BLaER1 treated with 17β-estradiol and CSF1 and Interleukin-3, amounts not matched to agents 10 nM and 100 nM (cell line): ENCODE results near the gene BRAT1.
A peak's percentile ranks its signal among the peaks of the same experiment; 100 is the strongest.

Experiments
- H3K27ac ChIP-seq, 11 experiments: shearing (Covaris generic); formaldehyde crosslinking; 2 replicates each; pipeline ENCODE4 v1.8.1; 2022
- H3K27me3 ChIP-seq, 11 experiments: shearing (Covaris generic); formaldehyde crosslinking; 2 replicates each; pipeline ENCODE4 v1.8.1; 2022
- H3K36me3 ChIP-seq, 11 experiments: shearing (Covaris generic); formaldehyde crosslinking; 2 replicates each; pipeline ENCODE4 v1.8.1; 2022
- H3K4me1 ChIP-seq, 10 experiments: shearing (Covaris generic); formaldehyde crosslinking; 2 replicates each; pipeline ENCODE4 v1.8.1; 2022
- H3K4me2 ChIP-seq, 11 experiments: shearing (Covaris generic); formaldehyde crosslinking; 2 replicates each; pipeline ENCODE4 v1.8.1; 2022
- H3K4me3 ChIP-seq, 10 experiments: shearing (Covaris generic); formaldehyde crosslinking; 2 replicates each; pipeline ENCODE4 v1.8.1; 2022
- H3K9ac ChIP-seq, 11 experiments: shearing (Covaris generic); formaldehyde crosslinking; 2 replicates each; pipeline ENCODE4 v1.8.1; 2022
- H3K9me3 ChIP-seq, 11 experiments: shearing (Covaris generic); formaldehyde crosslinking; replicated peaks in 1 of 11; 2 replicates each; pipeline ENCODE4 v1.8.1; 2022
- H4K20me1 ChIP-seq, 11 experiments: shearing (Covaris generic); formaldehyde crosslinking; 2 replicates each; pipeline ENCODE4 v1.8.1; 2022
- Cebpa-rat ChIP-seq, 11 experiments: shearing (Covaris generic); IDR thresholded peaks; 2 replicates each; pipeline ENCODE4 v1.8.1; 2022

Gene BRAT1

GRCh38 chr7:2494191-2495130, 60.9 kb downstream of the BRAT1 start:
- Histone ChIP-seq H3K27ac (peak overlapping the region in 4 of 11 experiments; percentile 28 to 62 (median 48); a peak in 7 of 22 replicates), H4K20me1 (no peaks in the 10 kb centered on the region), H3K27me3 (peaks cover 0 to 28% (median 0%) of the 10 kb centered on the region in 11 experiments; a peak in 3 of 22 replicates), H3K4me3 (no peak overlapping the region), H3K9me3 (no peaks in the 10 kb centered on the region), H3K36me3 (no peaks in the 10 kb centered on the region), H3K4me2 (peak overlapping the region; percentile 44 to 83 (median 77); a peak in 21 of 22 replicates), H3K4me1 (peaks cover 41 to 81% (median 74%) of the 10 kb centered on the region in 10 experiments), H3K9ac (peak overlapping the region in 4 of 11 experiments; percentile 35 to 50 (median 42); a peak in 5 of 22 replicates)
- TF ChIP-seq Cebpa-rat (IDR thresholded peaks at IDR 0.05): no peak

- peaks cover 0 to 25% (median 0%) of the 10 kb centered on the region in 11 experiments; a peak in 3 of 22 replicates for H3K27me3 ChIP-seq
- peaks cover 46 to 81% (median 74%) of the 10 kb centered on the region in 10 experiments for H3K4me1 ChIP-seq
- H4K20me1 ChIP-seq: no peaks in the 10 kb centered on the region
- no peak for TF ChIP-seq Cebpa-rat (IDR thresholded peaks at IDR 0.05)
- H3K9me3 ChIP-seq: no peaks in the 10 kb centered on the region
- H3K36me3 ChIP-seq: no peaks in the 10 kb centered on the region
- peak overlapping the region; percentile 13 to 83 (median 77); a peak in 20 of 22 replicates for H3K4me2 ChIP-seq
- no peak overlapping the region for H3K4me3 ChIP-seq
- peak overlapping the region in 3 of 11 experiments; percentile 14 to 44 (median 32); a peak in 3 of 22 replicates for H3K9ac ChIP-seq
- H3K27ac ChIP-seq: no peak overlapping the region; a peak in 1 of 22 replicates
Observed at GRCh38 chr7:2493205-2494164, 61.8 kb downstream of the BRAT1 start.

DNA sequence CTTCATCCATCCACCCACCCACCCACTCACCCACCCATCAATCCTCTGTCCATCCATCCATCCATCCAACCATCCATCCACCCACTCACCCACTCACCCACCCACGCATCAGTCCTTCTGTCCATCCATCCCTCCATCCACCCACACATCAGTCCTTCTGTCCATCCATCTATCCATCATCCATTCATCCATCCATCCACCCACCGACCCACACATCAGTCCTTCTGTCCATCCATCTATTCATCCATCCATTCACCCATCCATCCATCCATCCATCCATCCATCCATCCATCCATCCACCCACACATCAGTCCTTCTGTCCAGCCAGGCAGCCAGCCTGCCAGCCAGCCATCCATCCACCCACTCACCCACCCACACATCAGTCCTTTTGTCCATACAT, 63.3 kb downstream of the BRAT1 start:
- H3K4me1 ChIP-seq: peaks cover 43 to 81% (median 74%) of the 10 kb centered on the region in 10 experiments
- no peak for TF ChIP-seq Cebpa-rat (IDR thresholded peaks at IDR 0.05)
- H3K27me3 ChIP-seq: peaks cover 0 to 15% (median 0%) of the 10 kb centered on the region in 11 experiments; a peak in 3 of 22 replicates
- H3K4me3 ChIP-seq: no peak overlapping the region
- no peak overlapping the region for H3K9ac ChIP-seq
- no peaks in the 10 kb centered on the region for H4K20me1 ChIP-seq
- no peak overlapping the region for H3K27ac ChIP-seq
- H3K36me3 ChIP-seq: no peaks in the 10 kb centered on the region
- H3K4me2 ChIP-seq: no peak overlapping the region
- no peaks in the 10 kb centered on the region for H3K9me3 ChIP-seq

GRCh38 chr7:2490181-2490651, 65.1 kb downstream of the BRAT1 start:
- H3K36me3 ChIP-seq: no peaks in the 10 kb centered on the region
- TF ChIP-seq Cebpa-rat (IDR thresholded peaks at IDR 0.05): no peak
- H3K4me2 ChIP-seq: peak overlapping the region; percentile 40 to 93 (median 86); a peak in 21 of 22 replicates
- peaks cover 0 to 15% (median 0%) of the 10 kb centered on the region in 11 experiments; a peak in 3 of 22 replicates for H3K27me3 ChIP-seq
- peak overlapping the region in 7 of 11 experiments; percentile 5 to 74 (median 45); a peak in 10 of 22 replicates for H3K27ac ChIP-seq
- no peaks in the 10 kb centered on the region for H4K20me1 ChIP-seq
- H3K4me1 ChIP-seq: peaks cover 43 to 77% (median 73%) of the 10 kb centered on the region in 10 experiments
- no peaks in the 10 kb centered on the region for H3K9me3 ChIP-seq
- H3K9ac ChIP-seq: peak overlapping the region in 6 of 11 experiments; percentile 22 to 54 (median 38); a peak in 6 of 22 replicates
- H3K4me3 ChIP-seq: no peak overlapping the region

GRCh38 chr7:2488681-2489080, 66.6 kb downstream of the BRAT1 start:
- Histone ChIP-seq H3K36me3 (no peaks in the 10 kb centered on the region), H3K27ac (peak overlapping the region in 7 of 11 experiments; percentile 13 to 74 (median 53); a peak in 11 of 22 replicates), H3K4me1 (peaks cover 34 to 77% (median 72%) of the 10 kb centered on the region in 10 experiments), H3K4me3 (no peak overlapping the region), H4K20me1 (no peaks in the 10 kb centered on the region), H3K9ac (peak overlapping the region in 7 of 11 experiments; percentile 2 to 65 (median 50); a peak in 9 of 22 replicates), H3K27me3 (peaks cover 0 to 10% (median 0%) of the 10 kb centered on the region in 11 experiments; a peak in 3 of 22 replicates), H3K9me3 (no peaks in the 10 kb centered on the region), H3K4me2 (peak overlapping the region; percentile 45 to 93 (median 86); a peak in 21 of 22 replicates)
- TF ChIP-seq Cebpa-rat (IDR thresholded peaks at IDR 0.05): no peak

GRCh38 chr7:2488272-2488645, 67.1 kb downstream of the BRAT1 start:
- Histone ChIP-seq H4K20me1 (no peaks in the 10 kb centered on the region), H3K36me3 (no peaks in the 10 kb centered on the region), H3K27ac (peak overlapping the region in 6 of 11 experiments; percentile 27 to 74 (median 60); a peak in 11 of 22 replicates), H3K4me1 (peaks cover 30 to 77% (median 72%) of the 10 kb centered on the region in 10 experiments), H3K4me2 (peak overlapping the region; percentile 45 to 93 (median 86)), H3K9ac (peak overlapping the region in 8 of 11 experiments; percentile 2 to 65 (median 35); a peak in 11 of 22 replicates), H3K4me3 (no peak overlapping the region), H3K9me3 (peaks cover 0 to 2% (median under 1%) of the 10 kb centered on the region in 11 experiments; a peak in 5 of 22 replicates), H3K27me3 (peaks cover 0 to 10% (median 0%) of the 10 kb centered on the region in 11 experiments; a peak in 3 of 22 replicates)
- no peak for TF ChIP-seq Cebpa-rat (IDR thresholded peaks at IDR 0.05)
